ENCODE results near the gene IGDCC3. TPM values are rescaled to one million over a fixed set of nuclear protein-coding genes. Genes with fewer than 3 reads are reported as not detected.

Gene IGDCC3
- total and polyA plus RNA-seq, 2 donors (not counting 1 experiment from before 2014, with no cell fraction given) = not detected

DNA sequence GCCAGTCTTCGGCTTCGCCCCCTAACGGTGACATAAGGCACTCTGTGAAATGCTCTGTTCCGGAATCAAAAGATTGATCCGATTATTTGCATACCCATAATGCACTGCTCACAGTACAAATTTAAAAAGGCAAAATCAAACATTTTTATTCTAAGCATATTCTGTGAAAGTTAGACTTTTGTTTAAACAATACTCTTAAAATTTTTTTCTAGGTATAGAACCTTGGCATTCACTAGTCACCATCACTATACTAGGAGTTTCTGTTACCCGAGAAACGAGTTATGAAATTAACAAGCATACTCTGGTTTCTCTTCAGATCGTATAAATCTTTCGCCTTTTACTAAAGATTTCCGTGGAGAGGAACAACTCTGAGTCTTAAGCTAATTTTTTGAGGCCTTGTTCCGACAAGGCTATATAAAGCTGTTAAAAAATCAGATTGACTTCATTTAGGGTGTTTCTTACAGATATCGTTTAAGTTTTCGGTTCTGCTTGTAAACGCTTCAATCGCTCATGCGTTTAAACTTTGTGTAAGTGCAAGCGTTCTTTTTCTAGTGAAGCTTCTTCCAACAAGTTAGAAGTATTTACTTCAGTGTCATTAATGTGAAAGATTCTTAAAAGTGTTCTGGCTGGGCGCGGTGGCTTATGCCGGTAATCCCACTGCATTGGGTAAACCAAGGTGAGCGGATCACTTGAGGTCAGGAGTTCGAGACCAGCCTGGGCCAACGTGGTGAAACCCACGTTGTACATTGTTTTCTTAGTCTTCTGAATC, 73.2 kb downstream of the IGDCC3 start, which contains the start of gene RNU5B-1:
Gene RNU5B-1, plus strand, starts transcription at position 297 of the 769 bp plus-strand sequence.
- Histone ChIP-seq H3K4me2 (replicated peaks; ENCODE audit: low read depth, low read length, poor library complexity, severe bottlenecking) (peak within 1 kb of the TSS; percentile 76), H3K9ac (ENCODE audit: low read length) (peak within 1 kb of the TSS; percentile 79), H3K4me1 (ENCODE audit: control insufficient read depth in 2 of 2, insufficient read depth in 2 of 2, low read length in 2 of 2) (peaks cover 7 to 19% of the 10 kb centered on the region in 2 donors), H3K27me3 (replicated peaks in 1 of 4; ENCODE audit: control extremely low read depth in 1 of 4, control insufficient read depth in 3 of 4, insufficient read depth in 4 of 4, low read length in 3 of 4) (no peaks in the 10 kb centered on the region), H4K20me1 (ENCODE audit: control insufficient read depth, insufficient read depth, low read length, poor library complexity, severe bottlenecking) (no peaks in the 10 kb centered on the region), H3K9me3 (ENCODE audit: control extremely low read depth in 1 of 3, control insufficient read depth in 2 of 3, insufficient read depth in 1 of 3, low read length in 2 of 3) (peaks cover 0 to 15% (median 0%) of the 10 kb centered on the region in 3 donors), H2AFZ (ENCODE audit: insufficient read depth, low read depth, low read length, poor library complexity, severe bottlenecking) (peak within 1 kb of the TSS; percentile 83), H3K36me3 (replicated peaks in 1 of 2; ENCODE audit: control extremely low read depth in 1 of 2, control insufficient read depth in 1 of 2, extremely low read depth in 1 of 2, insufficient read depth in 2 of 2, low read length in 1 of 2) (no peaks in the 10 kb centered on the region), H3K4me3 (ENCODE audit: control extremely low read depth in 1 of 5, extremely low read depth in 1 of 5, insufficient read depth in 1 of 5, low read depth in 2 of 5, low read length in 4 of 5) (peak within 1 kb of the TSS; percentile 56 to 83 (median 67)), H3K27ac (ENCODE audit: low read length in 2 of 2) (peak within 1 kb of the TSS; percentile 95 to 98), H3K79me2 (ENCODE audit: control insufficient read depth, insufficient read depth, low read length) (no peaks in the 10 kb centered on the region)
- peak; percentile 94 for DNase-seq
- Mint-ChIP-seq H3K4me3 (peak within 1 kb of the TSS; percentile 96), H3K9me3 (ENCODE audit: insufficient read depth) (no peaks in the 10 kb centered on the region), H3K4me1 (peaks cover 28% of the 10 kb centered on the region), H3K27ac (peak within 1 kb of the TSS; percentile 93), H3K27me3 (no peaks in the 10 kb centered on the region)
- intact Hi-C loops (cut with micrococcal nuclease) = loop anchor here (1.0 to 5.0 kb wide), 7 partner anchors 8 to 1203 kb away; partner anchors contain the start of genes CLPX, PARP16, PDCD7 and RNU5A-1
- ChIA-PET CTCF (interaction anchor here (0.6 to 3.2 kb wide), 8 partner anchors 15 to 411 kb away, joined by 3 to 26 read pairs (median 5); partner anchors contain the start of genes CLPX and PARP16), POLR2A (interaction anchor here (0.6 to 2.1 kb wide), 12 partner anchors 9 to 409 kb away, joined by 3 to 25 read pairs (median 5); partner anchors contain the start of genes CLPX, PARP16 and SPG21)
- TF ChIP-seq, protein P1, sequence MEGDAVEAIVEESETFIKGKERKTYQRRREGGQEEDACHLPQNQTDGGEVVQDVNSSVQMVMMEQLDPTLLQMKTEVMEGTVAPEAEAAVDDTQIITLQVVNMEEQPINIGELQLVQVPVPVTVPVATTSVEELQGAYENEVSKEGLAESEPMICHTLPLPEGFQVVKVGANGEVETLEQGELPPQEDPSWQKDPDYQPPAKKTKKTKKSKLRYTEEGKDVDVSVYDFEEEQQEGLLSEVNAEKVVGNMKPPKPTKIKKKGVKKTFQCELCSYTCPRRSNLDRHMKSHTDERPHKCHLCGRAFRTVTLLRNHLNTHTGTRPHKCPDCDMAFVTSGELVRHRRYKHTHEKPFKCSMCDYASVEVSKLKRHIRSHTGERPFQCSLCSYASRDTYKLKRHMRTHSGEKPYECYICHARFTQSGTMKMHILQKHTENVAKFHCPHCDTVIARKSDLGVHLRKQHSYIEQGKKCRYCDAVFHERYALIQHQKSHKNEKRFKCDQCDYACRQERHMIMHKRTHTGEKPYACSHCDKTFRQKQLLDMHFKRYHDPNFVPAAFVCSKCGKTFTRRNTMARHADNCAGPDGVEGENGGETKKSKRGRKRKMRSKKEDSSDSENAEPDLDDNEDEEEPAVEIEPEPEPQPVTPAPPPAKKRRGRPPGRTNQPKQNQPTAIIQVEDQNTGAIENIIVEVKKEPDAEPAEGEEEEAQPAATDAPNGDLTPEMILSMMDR (IDR thresholded peaks at IDR 0.05) = peak; percentile 96
- TF ChIP-seq EZH2 (IDR thresholded peaks at IDR 0.05; ENCODE audit: borderline replicate concordance, insufficient read depth, low read depth, low read length, poor library complexity, severe bottlenecking) = no peak
- 0% methylated on average over 15 of the region's 24 CpGs for WGBS (ENCODE audit: insufficient coverage)
- peak; percentile 77 for ATAC-seq (ENCODE audit: low read depth)
